Measurements from ENCODE around the gene KDM4E. TPM values are rescaled to one million over a fixed set of nuclear protein-coding genes. Genes with fewer than 3 reads are reported as not detected.
A peak's percentile ranks its signal among the peaks of the same experiment; 100 is the strongest.

Gene KDM4E
- polyA plus RNA-seq, 1 of the 3 experiments (the other 2 are of a cell fraction), result 0.02 TPM

- Histone ChIP-seq H3K79me2 (ENCODE audit: insufficient read depth) (peaks cover 25% of the 10 kb centered on the region), H3K4me1 (ENCODE audit: control insufficient read depth in 1 of 2, insufficient read depth in 2 of 2, low read depth in 1 of 2, low read length in 1 of 2) (peaks cover 7 to 8% of the 10 kb centered on the region in 2 experiments; a peak in 3 of 4 replicates), H3K9me3 (no peaks in the 10 kb centered on the region), H3F3A (replicated peaks; ENCODE audit: insufficient read depth) (peaks cover 18% of the 10 kb centered on the region), H3K27ac (ENCODE audit: low read depth in 2 of 2, low read length in 1 of 2) (peak overlapping the region; percentile 79 to 96), H3K27me3 (ENCODE audit: insufficient read depth) (no peaks in the 10 kb centered on the region), H3K4me3 (ENCODE audit: low read depth in 2 of 2, low read length in 1 of 2) (peak overlapping the region; percentile 90 to 98), H3K4me2 (peak overlapping the region; percentile 83), H4K20me1 (ENCODE audit: insufficient read depth) (no peaks in the 10 kb centered on the region), H3K9ac (peak overlapping the region; percentile 74), H3K9me2 (no peaks in the 10 kb centered on the region), H2AFZ (ENCODE audit: low read depth) (peak overlapping the region; percentile 74), H3K36me3 (replicated peaks in 1 of 2; ENCODE audit: control insufficient read depth in 1 of 2, insufficient read depth in 2 of 2, low read length in 1 of 2) (peaks cover 12 to 16% of the 10 kb centered on the region in 2 experiments)
- CTCF ChIA-PET, result interaction anchor here (0.8 to 6.4 kb wide), 21 partner anchors 9 to 721 kb away, joined by 3 to 52 read pairs (median 5); partner anchors contain the start of genes ENDOD1, FAM76B and SESN3
- under 1% methylated on average over 15 of the region's 16 CpGs for WGBS (ENCODE audit: low lambda C conversion rate)
- TF ChIP-seq IRF3 (IDR thresholded peaks at IDR 0.05; ENCODE audit: low read depth, low read length), result no peak
- no peak for TF ChIP-seq CHD2 (IDR thresholded peaks at IDR 0.05; ENCODE audit: low read length, partially characterized antibody)
- no peak for TF ChIP-seq REST (IDR thresholded peaks at IDR 0.05; ENCODE audit: low read depth, low read length)
- TF ChIP-seq RCOR1 (IDR thresholded peaks at IDR 0.05; ENCODE audit: low read length), result no peak
- no peak for TF ChIP-seq EP300 (IDR thresholded peaks at IDR 0.05; ENCODE audit: borderline replicate concordance in 1 of 2, low read depth in 1 of 2, low read length in 1 of 2)
- TF ChIP-seq FOXJ3 (CRISPR knock-in tag; IDR thresholded peaks at IDR 0.05), result no peak
- TF ChIP-seq RXRA (IDR thresholded peaks at IDR 0.05; ENCODE audit: borderline replicate concordance, low read depth), result no peak
- POLR2A ChIA-PET, result interaction anchor here (0.9 to 2.8 kb wide), 6 partner anchors 22 to 721 kb away, joined by 3 to 21 read pairs (median 10); partner anchors contain the start of genes CWC15, ENDOD1, FAM76B and KDM4D
- DNase-seq, result no peak
Measured at GRCh38 chr11:95067841-95068219, 42.8 kb downstream of the KDM4E start.

GRCh38 chr11:95068549-95068948 lies 43.5 kb downstream of the KDM4E start:
- Histone ChIP-seq H3K27me3 (ENCODE audit: insufficient read depth) (no peaks in the 10 kb centered on the region), H3K9ac (peak overlapping the region; percentile 74), H3K4me1 (ENCODE audit: control insufficient read depth in 1 of 2, insufficient read depth in 2 of 2, low read depth in 1 of 2, low read length in 1 of 2) (peaks cover 7 to 8% of the 10 kb centered on the region in 2 experiments; a peak in 3 of 4 replicates), H3K9me3 (no peaks in the 10 kb centered on the region), H3F3A (replicated peaks; ENCODE audit: insufficient read depth) (peaks cover 18% of the 10 kb centered on the region), H2AFZ (ENCODE audit: low read depth) (peak overlapping the region; percentile 74; the same call in 1 of the 2 replicates), H4K20me1 (ENCODE audit: insufficient read depth) (no peaks in the 10 kb centered on the region), H3K36me3 (replicated peaks in 1 of 2; ENCODE audit: control insufficient read depth in 1 of 2, insufficient read depth in 2 of 2, low read length in 1 of 2) (peaks cover 12 to 16% of the 10 kb centered on the region in 2 experiments), H3K4me3 (ENCODE audit: low read depth in 2 of 2, low read length in 1 of 2) (peak overlapping the region; percentile 90 to 98), H3K4me2 (peak overlapping the region; percentile 83), H3K79me2 (ENCODE audit: insufficient read depth) (peaks cover 25% of the 10 kb centered on the region), H3K9me2 (no peaks in the 10 kb centered on the region), H3K27ac (ENCODE audit: low read depth in 2 of 2, low read length in 1 of 2) (peak overlapping the region; percentile 79 to 96)
- 0% methylated on average over 5 of the region's 5 CpGs for WGBS (ENCODE audit: low lambda C conversion rate)
- peak; percentile 68 for DNase-seq
- CTCF ChIA-PET, result interaction anchor here (0.6 to 6.4 kb wide), 14 partner anchors 11 to 720 kb away, joined by 3 to 52 read pairs (median 8); partner anchors contain the start of genes ENDOD1 and FAM76B
- POLR2A ChIA-PET, result interaction anchor here (1.1 to 2.8 kb wide), 4 partner anchors 20 to 163 kb away, joined by 3 to 21 read pairs (median 4); partner anchors contain the start of genes CWC15, KDM4D and SESN3
- TF ChIP-seq NFIC (IDR thresholded peaks at IDR 0.05; ENCODE audit: borderline replicate concordance) (no peak), MEF2A (IDR thresholded peaks at IDR 0.05; ENCODE audit: borderline replicate concordance, low read depth) (no peak), GABPA (IDR thresholded peaks at IDR 0.05; ENCODE audit: low read depth) (peak; percentile 47), EP300 (IDR thresholded peaks at IDR 0.05; ENCODE audit: borderline replicate concordance in 1 of 2, low read depth in 1 of 2, low read length in 1 of 2) (peak in 1 of 2 experiments; percentile 59; a peak in 2 of 4 replicates), TEAD4 (IDR thresholded peaks at IDR 0.05; ENCODE audit: borderline replicate concordance, insufficient read depth) (no peak), POLR2AphosphoS5 (IDR thresholded peaks at IDR 0.05; ENCODE audit: low read depth, low read length) (peak; percentile 87), MAX (IDR thresholded peaks at IDR 0.05; ENCODE audit: low read depth) (peak; percentile 85), FOXM1 (IDR thresholded peaks at IDR 0.05; ENCODE audit: low read depth) (no peak), ELF1 (IDR thresholded peaks at IDR 0.05) (peak; percentile 94), ZBTB33 (IDR thresholded peaks at IDR 0.05; ENCODE audit: borderline replicate concordance, low read depth) (no peak), USF2 (IDR thresholded peaks at IDR 0.05; ENCODE audit: borderline replicate concordance, low read depth, low read length) (no peak), RCOR1 (IDR thresholded peaks at IDR 0.05; ENCODE audit: low read length) (peak; percentile 44; the same call in 1 of the 2 replicates), SIN3A (IDR thresholded peaks at IDR 0.05; ENCODE audit: borderline replicate concordance, low read depth, low read length) (peak; percentile 88; the same call in 1 of the 2 replicates), FOXJ3 (CRISPR knock-in tag; IDR thresholded peaks at IDR 0.05) (0 out of 2 replicates have a peak, but pooled peaks have one; percentile 39)

All from SK-N-SH (cell line).